HepG2 (cell line): ENCODE data around the gene NOL12. TPM values are rescaled to one million over a fixed set of nuclear protein-coding genes. Genes with fewer than 3 reads are reported as not detected.

Experiments used
- FOXO1 ChIP-seq: sonication (generic); formaldehyde crosslinking; IDR thresholded peaks from 2 replicates; pipeline ENCODE4 v1.4.0; 2020; ENCODE audit warnings: missing genetic modification reagents
- MNT ChIP-seq: fragments of 450-650 bp; IDR thresholded peaks from 2 replicates; pipeline ENCODE4 v1.6.1; 2016
- MTERF4 ChIP-seq: sonication (generic); formaldehyde crosslinking; IDR thresholded peaks from 2 replicates; pipeline ENCODE4 v1.8.0; 2023; ENCODE audit warnings: mild to moderate bottlenecking, missing genetic modification reagents
- MYPOP ChIP-seq: sonication (generic); formaldehyde crosslinking; IDR thresholded peaks from 2 replicates; pipeline ENCODE4 v1.8.1; 2023; ENCODE audit warnings: mild to moderate bottlenecking, moderate library complexity, missing genetic modification reagents
- PAXIP1 ChIP-seq: sonication (generic); formaldehyde crosslinking; conservative IDR thresholded peaks from 2 replicates; pipeline ENCODE4 v1.4.0; 2020; ENCODE audit warnings: mild to moderate bottlenecking, missing genetic modification reagents, moderate library complexity
- RARA ChIP-seq: IDR thresholded peaks from 2 replicates; pipeline ENCODE4 v1.6.1; 2016; ENCODE audit warnings: missing genetic modification reagents, missing compliant biosample characterization
- TAF15 ChIP-seq: fragments of 200-400 bp; formaldehyde crosslinking; IDR thresholded peaks from one replicate; pipeline ENCODE4 v1.6.1; 2018; ENCODE audit warnings: mild to moderate bottlenecking, low read depth, low read length; ENCODE audit not compliant: poor library complexity, severe bottlenecking
- TEAD2 ChIP-seq: sonication (generic); formaldehyde crosslinking; IDR thresholded peaks from 2 replicates; pipeline ENCODE4 v1.9.0; 2021; ENCODE audit warnings: missing genetic modification reagents
- TIGD3 ChIP-seq: sonication (generic); formaldehyde crosslinking; IDR thresholded peaks from 2 replicates; pipeline ENCODE4 v1.5.1; 2020; ENCODE audit warnings: mild to moderate bottlenecking, missing genetic modification reagents, borderline replicate concordance
- TRAFD1 ChIP-seq: sonication (generic); formaldehyde crosslinking; IDR thresholded peaks from 2 replicates; pipeline ENCODE4 v1.5.1; 2020; ENCODE audit warnings: missing genetic modification reagents, mild to moderate bottlenecking, borderline replicate concordance
- ZBTB49 ChIP-seq: sonication (generic); formaldehyde crosslinking; IDR thresholded peaks from 2 replicates; pipeline ENCODE4 v1.4.0; 2020; ENCODE audit warnings: missing genetic modification reagents, borderline replicate concordance
- ZNF362 ChIP-seq: sonication (generic); formaldehyde crosslinking; IDR thresholded peaks from 2 replicates; pipeline ENCODE4 v1.4.0; 2020; ENCODE audit warnings: missing genetic modification reagents, mild to moderate bottlenecking, borderline replicate concordance
- polyA plus RNA-seq, 8 experiments: library from polyadenylated mRNA; depleted of rRNA in 3 of 8; stranded (reverse) in 7 of 8; unstranded in 1 of 8; fragments of >200 nt; fragmentation: Illumina TruSeq in 4 of 8; extraction: Trizol in 4 of 8; gene quantifications; 2 replicates each; pipeline versions ENCODE4 v1.2.1 to v1.2.3, GENCODE V29; 2011 to 2016; ENCODE audit warnings: low read depth in 4 of 8, missing spikeins in 1 of 8, mixed read lengths in 1 of 8; ENCODE audit not compliant: insufficient read depth in 1 of 8
- total RNA-seq, 5 experiments: library from RNA; depleted of rRNA; stranded (reverse); fragments of >200 nt; fragmentation: Illumina TruSeq; extraction: Trizol; gene quantifications; 2 replicates each; pipeline ENCODE4 v1.2.3, GENCODE V29; 2016; ENCODE audit warnings: low read depth in 1 of 5

NOL12 gene
- total and polyA plus RNA-seq, 2 of the 13 experiments (the other 11 are each of a cell fraction or from before 2014, with no cell fraction given), result 14.3 to 31.4 TPM

GRCh38 chr22:37733625-37734401, 47.7 kb downstream of the NOL12 start (continued):
- TF ChIP-seq MNT, result no peak
- TF ChIP-seq ZBTB49 (CRISPR knock-in tag), result no peak
- no peak for TF ChIP-seq MTERF4 (CRISPR knock-in tag)
- TF ChIP-seq TAF15, result no peak
- no peak for TF ChIP-seq MYPOP
- no peak for TF ChIP-seq FOXO1
- 0 out of 2 replicates have a peak, but pooled peaks have one; percentile 8 for TF ChIP-seq ZNF362
- no peak for TF ChIP-seq TEAD2 (CRISPR knock-in tag)
- no peak for TF ChIP-seq TIGD3 (CRISPR knock-in tag)
- no peak for TF ChIP-seq TRAFD1 (CRISPR knock-in tag)
- TF ChIP-seq RARA (CRISPR knock-in tag), result 0 out of 2 replicates have a peak, but pooled peaks have one; percentile 14
- peak; percentile 52 for TF ChIP-seq PAXIP1 (CRISPR knock-in tag)
